Measurements from ENCODE around the gene ACSM2B. TPM values are rescaled to one million over a fixed set of nuclear protein-coding genes. Genes with fewer than 3 reads are reported as not detected.

Gene ACSM2B
- total RNA-seq, 1 experiment from 2014 or later, result 1.4 TPM

DNA sequence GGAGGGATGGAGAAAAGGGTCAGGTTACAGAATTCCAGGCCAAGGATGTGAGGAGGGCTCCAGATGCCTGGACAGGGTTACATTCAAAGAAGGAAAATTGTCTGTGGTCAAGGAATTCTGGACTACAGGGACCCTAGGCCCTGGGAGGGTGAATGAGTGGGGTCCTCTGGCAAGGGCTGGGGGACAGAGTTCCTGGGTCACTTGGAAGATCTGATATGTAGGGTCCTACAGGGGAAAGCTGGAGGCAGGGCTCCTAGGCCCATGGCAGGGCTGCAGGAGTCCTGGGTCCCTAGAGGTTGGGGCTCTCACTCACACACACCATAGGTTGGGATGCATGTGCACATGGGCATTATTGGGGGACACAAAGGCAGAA lies 46.3 kb upstream of the ACSM2B start:
- H3K27me3 Mint-ChIP-seq (ENCODE audit: insufficient read depth, unreplicated experiment), result peaks cover 3% of the 10 kb centered on the region
- BruUV-seq (replicated peaks), result no TSS peak

DNA sequence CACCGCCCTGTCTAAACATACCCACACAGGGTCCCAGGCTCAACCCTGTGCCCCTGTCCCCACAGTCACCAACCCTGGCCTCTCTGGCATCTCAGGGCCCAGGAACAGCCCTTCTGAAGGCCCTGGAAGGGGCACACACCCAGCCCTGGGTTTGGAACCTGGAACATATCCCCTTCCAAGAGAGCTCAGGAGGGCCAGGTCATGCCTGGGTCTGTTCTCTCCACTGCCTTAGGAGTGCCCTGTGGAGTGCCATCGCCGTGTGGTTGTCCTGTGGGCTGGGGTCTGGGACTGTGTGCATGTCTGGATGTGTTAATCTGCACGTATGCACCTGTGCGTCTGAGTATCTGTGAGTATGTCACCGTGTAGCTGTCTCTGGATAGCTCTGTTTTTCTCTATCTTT lies 45.2 kb upstream of the ACSM2B start:
- ChIA-PET CTCF (no interaction called here), POLR2A (no interaction called here)
- no peaks in the 10 kb centered on the region for H3K27me3 ChIP-seq (replicated peaks; ENCODE audit: control insufficient read depth, insufficient read depth, low read length)
- H3K36me3 Mint-ChIP-seq (ENCODE audit: insufficient read depth, unreplicated experiment), result no peaks in the 10 kb centered on the region
- H3K27me3 Mint-ChIP-seq (ENCODE audit: insufficient read depth, unreplicated experiment), result peaks cover 3% of the 10 kb centered on the region
- H3K27ac Mint-ChIP-seq (ENCODE audit: unreplicated experiment), result no peak overlapping the region
- TF ChIP-seq, protein P1, sequence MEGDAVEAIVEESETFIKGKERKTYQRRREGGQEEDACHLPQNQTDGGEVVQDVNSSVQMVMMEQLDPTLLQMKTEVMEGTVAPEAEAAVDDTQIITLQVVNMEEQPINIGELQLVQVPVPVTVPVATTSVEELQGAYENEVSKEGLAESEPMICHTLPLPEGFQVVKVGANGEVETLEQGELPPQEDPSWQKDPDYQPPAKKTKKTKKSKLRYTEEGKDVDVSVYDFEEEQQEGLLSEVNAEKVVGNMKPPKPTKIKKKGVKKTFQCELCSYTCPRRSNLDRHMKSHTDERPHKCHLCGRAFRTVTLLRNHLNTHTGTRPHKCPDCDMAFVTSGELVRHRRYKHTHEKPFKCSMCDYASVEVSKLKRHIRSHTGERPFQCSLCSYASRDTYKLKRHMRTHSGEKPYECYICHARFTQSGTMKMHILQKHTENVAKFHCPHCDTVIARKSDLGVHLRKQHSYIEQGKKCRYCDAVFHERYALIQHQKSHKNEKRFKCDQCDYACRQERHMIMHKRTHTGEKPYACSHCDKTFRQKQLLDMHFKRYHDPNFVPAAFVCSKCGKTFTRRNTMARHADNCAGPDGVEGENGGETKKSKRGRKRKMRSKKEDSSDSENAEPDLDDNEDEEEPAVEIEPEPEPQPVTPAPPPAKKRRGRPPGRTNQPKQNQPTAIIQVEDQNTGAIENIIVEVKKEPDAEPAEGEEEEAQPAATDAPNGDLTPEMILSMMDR (IDR thresholded peaks at IDR 0.05; ENCODE audit: insufficient read depth in 1 of 2, low read depth in 1 of 2, low read length in 1 of 2, severe bottlenecking in 1 of 2, unreplicated experiment in 1 of 2), result no peak
- intact Hi-C loops (cut with micrococcal nuclease; ENCODE audit: unreplicated experiment), result no loop called here
- H3K4me3 ChIP-seq (ENCODE audit: low read depth, low read length), result no peak overlapping the region
- H3K4me1 Mint-ChIP-seq (ENCODE audit: low read depth, unreplicated experiment), result no peaks in the 10 kb centered on the region
- H3K36me3 ChIP-seq (ENCODE audit: control insufficient read depth, insufficient read depth, low read length), result no peaks in the 10 kb centered on the region
- H3K9me3 ChIP-seq, result no peaks in the 10 kb centered on the region
- no peaks in the 10 kb centered on the region for H3K9me3 Mint-ChIP-seq (ENCODE audit: unreplicated experiment)
- no peak for DNase-seq
- H3K4me1 ChIP-seq, result no peaks in the 10 kb centered on the region
- no TSS peak for BruUV-seq (replicated peaks)
- H3K4me3 Mint-ChIP-seq (ENCODE audit: unreplicated experiment), result no peak overlapping the region

More for the DNA sequence above, 46.3 kb upstream of the ACSM2B start:
- Mint-ChIP-seq H3K4me3 (ENCODE audit: unreplicated experiment) (no peak overlapping the region), H3K36me3 (ENCODE audit: insufficient read depth, unreplicated experiment) (no peaks in the 10 kb centered on the region), H3K9me3 (ENCODE audit: unreplicated experiment) (no peaks in the 10 kb centered on the region), H3K4me1 (ENCODE audit: low read depth, unreplicated experiment) (no peaks in the 10 kb centered on the region), H3K27ac (ENCODE audit: unreplicated experiment) (no peak overlapping the region)
- no peaks in the 10 kb centered on the region for H3K36me3 ChIP-seq (ENCODE audit: control insufficient read depth, insufficient read depth, low read length)
- no peaks in the 10 kb centered on the region for H3K9me3 ChIP-seq
- no peaks in the 10 kb centered on the region for H3K27me3 ChIP-seq (replicated peaks; ENCODE audit: control insufficient read depth, insufficient read depth, low read length)
- no peaks in the 10 kb centered on the region for H3K4me1 ChIP-seq
- TF ChIP-seq, protein P1 (IDR thresholded peaks at IDR 0.05; ENCODE audit: insufficient read depth in 1 of 2, low read depth in 1 of 2, low read length in 1 of 2, severe bottlenecking in 1 of 2, unreplicated experiment in 1 of 2), result no peak
- CTCF ChIA-PET, result no interaction called here
- no peak overlapping the region for H3K4me3 ChIP-seq (ENCODE audit: low read depth, low read length)
- intact Hi-C loops (cut with micrococcal nuclease; ENCODE audit: unreplicated experiment), result no loop called here
- POLR2A ChIA-PET, result no interaction called here
- DNase-seq, result no peak

DNA sequence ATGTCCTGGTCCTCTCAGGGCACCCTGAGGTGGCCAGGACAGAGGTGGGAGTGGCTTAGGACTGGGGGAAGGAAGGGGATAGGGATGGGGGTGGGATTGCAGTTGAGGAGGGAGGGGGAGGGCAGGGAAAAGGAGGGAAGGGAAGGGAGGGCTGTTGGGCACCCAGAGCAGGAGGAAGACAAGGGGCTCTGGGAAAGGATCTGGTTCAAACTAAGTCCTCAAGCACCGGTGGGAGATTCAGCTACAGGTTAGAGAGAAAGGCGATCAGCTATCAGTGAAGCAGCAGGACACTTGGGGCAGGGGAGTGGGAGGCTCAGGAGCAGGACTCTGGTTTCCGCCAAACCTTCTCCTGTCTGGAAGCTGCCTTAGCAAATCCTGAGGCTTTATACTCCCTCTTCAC lies 44.6 kb upstream of the ACSM2B start:
- DNase-seq, result no peak
- H3K4me3 ChIP-seq (ENCODE audit: low read depth, low read length), result no peak overlapping the region
- TF ChIP-seq, protein P1 (IDR thresholded peaks at IDR 0.05; ENCODE audit: insufficient read depth in 1 of 2, low read depth in 1 of 2, low read length in 1 of 2, severe bottlenecking in 1 of 2, unreplicated experiment in 1 of 2), result no peak
- H3K27ac Mint-ChIP-seq (ENCODE audit: unreplicated experiment), result no peak overlapping the region
- no peaks in the 10 kb centered on the region; the same call in 1 of the 2 replicates for H3K27me3 ChIP-seq (replicated peaks; ENCODE audit: control insufficient read depth, insufficient read depth, low read length)
- H3K27me3 Mint-ChIP-seq (ENCODE audit: insufficient read depth, unreplicated experiment), result peaks cover 3% of the 10 kb centered on the region
- no peaks in the 10 kb centered on the region for H3K9me3 ChIP-seq
- no peaks in the 10 kb centered on the region for H3K36me3 ChIP-seq (ENCODE audit: control insufficient read depth, insufficient read depth, low read length)
- intact Hi-C loops (cut with micrococcal nuclease; ENCODE audit: unreplicated experiment), result no loop called here
- ChIA-PET POLR2A (no interaction called here), CTCF (no interaction called here)
- no peaks in the 10 kb centered on the region for H3K36me3 Mint-ChIP-seq (ENCODE audit: insufficient read depth, unreplicated experiment)
- H3K4me1 Mint-ChIP-seq (ENCODE audit: low read depth, unreplicated experiment), result no peaks in the 10 kb centered on the region
- BruUV-seq (replicated peaks), result no TSS peak
- H3K4me1 ChIP-seq, result no peaks in the 10 kb centered on the region
- no peak overlapping the region for H3K4me3 Mint-ChIP-seq (ENCODE audit: unreplicated experiment)
- no peaks in the 10 kb centered on the region for H3K9me3 Mint-ChIP-seq (ENCODE audit: unreplicated experiment)

Data from Caco-2 (cell line).